Nephron progenitor cell (in vitro differentiated cells): ENCODE measurements around the gene AGO3.

Source experiments
- DNase-seq: peaks from one replicate; pipeline ENCODE4 v3.0.0; 2021
- H3K27ac Mint-ChIP-seq: 2 replicates; pipeline ENCODE4 v1.8.0; 2021; ENCODE audit warnings: mild to moderate bottlenecking, moderate library complexity, mixed read lengths
- H3K27me3 Mint-ChIP-seq: 2 replicates; pipeline ENCODE4 v1.8.0; 2021; ENCODE audit warnings: mild to moderate bottlenecking, low read depth, mixed read lengths; ENCODE audit not compliant: poor library complexity
- H3K36me3 Mint-ChIP-seq: 2 replicates; pipeline ENCODE4 v1.8.0; 2021; ENCODE audit warnings: low read depth, mixed read lengths
- H3K4me1 Mint-ChIP-seq: 2 replicates; pipeline ENCODE4 v1.8.0; 2021; ENCODE audit warnings: mixed read lengths
- H3K4me3 Mint-ChIP-seq: 2 replicates; pipeline ENCODE4 v1.8.0; 2021; ENCODE audit warnings: mild to moderate bottlenecking, moderate library complexity, mixed read lengths
- H3K9me3 Mint-ChIP-seq: 2 replicates; pipeline ENCODE4 v1.8.0; 2021; ENCODE audit warnings: mild to moderate bottlenecking, moderate library complexity, mixed read lengths
- CTCF ChIP-seq: fragments of 200-600 bp; sonication (generic); IDR thresholded peaks from 2 replicates; pipeline ENCODE4 v1.5.0; 2021; ENCODE audit warnings: antibody characterized with exemption

AGO3 gene

DNA sequence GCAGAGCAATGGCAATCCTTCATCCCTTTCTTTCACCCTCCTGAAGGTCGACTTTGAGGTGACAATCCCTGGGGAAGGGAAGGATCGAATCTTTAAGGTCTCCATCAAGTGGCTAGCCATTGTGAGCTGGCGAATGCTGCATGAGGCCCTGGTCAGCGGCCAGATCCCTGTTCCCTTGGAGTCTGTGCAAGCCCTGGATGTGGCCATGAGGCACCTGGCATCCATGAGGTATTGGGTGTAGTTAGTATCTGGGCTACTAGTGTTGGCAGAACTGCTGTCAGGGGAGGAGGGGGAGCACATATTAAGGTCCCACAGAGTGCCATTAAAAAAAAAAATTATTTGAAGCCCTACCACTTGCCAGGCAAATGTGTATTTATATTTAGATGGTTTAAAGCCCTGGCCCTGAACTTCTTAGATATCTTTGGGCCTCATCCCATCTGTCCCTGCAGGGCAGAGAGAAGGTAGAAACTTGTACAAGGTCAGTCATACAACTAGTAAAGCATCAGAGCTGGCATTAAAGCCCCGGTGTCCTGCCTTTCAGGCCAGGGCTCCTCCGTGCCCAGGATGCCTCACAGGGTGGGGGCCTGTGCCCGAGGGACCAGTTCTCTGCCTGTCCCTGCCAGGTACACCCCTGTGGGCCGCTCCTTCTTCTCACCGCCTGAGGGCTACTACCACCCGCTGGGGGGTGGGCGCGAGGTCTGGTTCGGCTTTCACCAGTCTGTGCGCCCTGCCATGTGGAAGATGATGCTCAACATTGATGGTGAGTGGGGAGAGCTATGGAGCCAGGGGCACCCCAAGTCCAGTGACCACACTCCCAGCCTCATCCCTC, 37.6 kb upstream of the AGO3 start:
- no peak overlapping the region for H3K4me3 Mint-ChIP-seq
- peaks cover 7% of the 10 kb centered on the region for H3K4me1 Mint-ChIP-seq
- H3K27me3 Mint-ChIP-seq = no peaks in the 10 kb centered on the region
- H3K27ac Mint-ChIP-seq = no peak overlapping the region
- DNase-seq = no peak
- H3K9me3 Mint-ChIP-seq = no peaks in the 10 kb centered on the region
- no peak for TF ChIP-seq CTCF
- H3K36me3 Mint-ChIP-seq = peaks cover 61% of the 10 kb centered on the region

DNA sequence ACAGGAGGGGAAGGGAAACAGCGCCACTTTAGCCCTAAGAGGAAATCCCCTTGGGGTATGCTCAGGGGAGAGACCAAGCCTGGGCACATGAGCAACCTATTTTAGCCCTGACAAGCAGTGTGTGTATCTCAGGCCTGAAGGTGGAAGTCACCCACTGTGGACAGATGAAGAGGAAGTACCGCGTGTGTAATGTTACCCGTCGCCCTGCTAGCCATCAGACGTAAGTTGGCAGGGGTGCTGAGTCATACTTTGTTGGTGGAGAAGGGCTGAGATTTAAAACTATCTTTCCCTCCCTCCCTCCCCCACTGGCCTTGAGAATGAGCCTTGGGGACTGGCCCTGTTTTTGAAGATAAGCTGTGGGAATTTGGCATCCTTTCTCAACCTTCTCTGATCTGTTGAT, 36.7 kb upstream of the AGO3 start:
- no peaks in the 10 kb centered on the region for H3K4me1 Mint-ChIP-seq
- DNase-seq = no peak
- TF ChIP-seq CTCF = no peak
- H3K9me3 Mint-ChIP-seq = no peaks in the 10 kb centered on the region
- H3K27ac Mint-ChIP-seq = peak overlapping the region; percentile 89
- no peaks in the 10 kb centered on the region for H3K27me3 Mint-ChIP-seq
- no peak overlapping the region for H3K4me3 Mint-ChIP-seq
- peaks cover 62% of the 10 kb centered on the region for H3K36me3 Mint-ChIP-seq

- no peak overlapping the region for H3K4me3 Mint-ChIP-seq
Measured at GRCh38 chr1:35894656-35895055, 36.2 kb upstream of the AGO3 start.

DNA sequence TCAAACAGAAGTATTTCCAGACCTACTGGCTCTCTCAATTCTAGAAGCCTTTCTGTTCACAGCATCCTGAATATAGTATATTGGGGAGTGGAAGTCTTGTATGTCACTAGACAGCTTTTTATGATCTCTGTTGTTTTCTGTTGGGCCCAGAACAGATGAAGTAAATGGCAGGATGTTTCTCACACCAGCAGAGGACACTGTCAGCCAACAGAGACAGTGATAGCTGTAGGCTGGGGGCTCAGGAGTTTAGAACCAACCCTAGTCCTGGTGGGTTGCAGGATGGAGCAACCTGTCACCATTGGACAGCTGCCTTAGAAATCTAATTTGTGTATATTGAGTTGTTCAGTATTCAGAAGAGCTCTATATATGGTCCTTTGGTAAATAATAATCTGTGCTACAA, 31.0 kb upstream of the AGO3 start:
- TF ChIP-seq CTCF = no peak
- no peak overlapping the region for H3K27ac Mint-ChIP-seq
- no peaks in the 10 kb centered on the region for H3K27me3 Mint-ChIP-seq
- no peak overlapping the region for H3K4me3 Mint-ChIP-seq
- H3K36me3 Mint-ChIP-seq = peaks cover 70% of the 10 kb centered on the region
- no peaks in the 10 kb centered on the region for H3K4me1 Mint-ChIP-seq
- DNase-seq = no peak
- H3K9me3 Mint-ChIP-seq = no peaks in the 10 kb centered on the region

More at GRCh38 chr1:35894656-35895055, 36.2 kb upstream of the AGO3 start:
- DNase-seq = no peak
- Mint-ChIP-seq H3K27ac (peak overlapping the region; percentile 89), H3K9me3 (no peaks in the 10 kb centered on the region), H3K4me1 (no peaks in the 10 kb centered on the region), H3K27me3 (no peaks in the 10 kb centered on the region), H3K36me3 (peaks cover 64% of the 10 kb centered on the region)
- no peak for TF ChIP-seq CTCF

DNA sequence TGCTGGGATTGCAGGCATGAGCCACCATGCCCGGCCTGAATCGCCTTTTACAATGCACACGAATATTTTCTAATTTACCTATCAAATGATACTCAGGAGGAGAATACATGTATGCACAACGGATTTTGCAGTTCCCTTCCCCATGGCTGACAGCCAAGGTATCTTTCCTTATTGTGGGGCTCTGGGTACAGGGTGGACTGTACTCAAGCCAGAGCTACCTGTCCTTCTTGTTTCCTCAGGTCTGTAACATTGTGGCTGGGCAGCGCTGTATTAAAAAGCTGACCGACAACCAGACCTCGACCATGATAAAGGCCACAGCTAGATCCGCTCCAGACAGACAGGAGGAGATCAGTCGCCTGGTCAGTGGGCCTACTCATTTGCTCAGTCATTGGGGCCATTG, 29.7 kb upstream of the AGO3 start:
- Mint-ChIP-seq H3K4me3 (no peak overlapping the region), H3K36me3 (peaks cover 64% of the 10 kb centered on the region), H3K27ac (peak overlapping the region; percentile 30), H3K9me3 (no peaks in the 10 kb centered on the region), H3K4me1 (no peaks in the 10 kb centered on the region), H3K27me3 (no peaks in the 10 kb centered on the region)
- no peak for TF ChIP-seq CTCF
- DNase-seq = no peak

DNA sequence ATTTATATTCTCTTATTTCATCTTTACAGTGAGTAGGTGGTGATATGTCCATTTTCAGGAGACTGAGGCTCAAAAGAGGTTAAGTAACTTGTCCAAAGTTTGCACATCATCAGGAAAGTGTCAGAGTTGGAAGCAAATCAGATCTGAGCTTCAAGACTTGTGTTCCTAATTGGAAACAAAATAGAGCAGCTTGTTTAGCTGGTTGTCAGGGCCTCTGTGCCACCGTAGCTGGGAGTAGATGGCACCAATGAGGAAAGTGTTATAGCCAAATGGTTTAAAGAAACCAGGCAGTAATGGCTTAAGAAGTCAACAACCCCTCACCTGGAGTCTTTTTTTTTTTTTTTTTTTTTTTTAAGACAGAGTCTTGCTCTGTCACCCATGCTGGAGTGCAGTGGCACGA, 28.2 kb upstream of the AGO3 start:
- Mint-ChIP-seq H3K4me3 (no peak overlapping the region), H3K4me1 (no peaks in the 10 kb centered on the region), H3K36me3 (peaks cover 61% of the 10 kb centered on the region), H3K27me3 (no peaks in the 10 kb centered on the region), H3K27ac (no peak overlapping the region), H3K9me3 (no peaks in the 10 kb centered on the region)
- TF ChIP-seq CTCF = no peak
- no peak for DNase-seq
